ENCODE results near the gene CHMP4B. TPM values are rescaled to one million over a fixed set of nuclear protein-coding genes. Genes with fewer than 3 reads are reported as not detected.

The CHMP4B gene
- polyA plus RNA-seq, 1 of the 3 experiments (the other 2 are of a cell fraction), result 123 TPM

GRCh38 chr20:33858666-33859065 lies 47.5 kb downstream of the CHMP4B start (continued):
- TF ChIP-seq FOSL2 (IDR thresholded peaks at IDR 0.05; ENCODE audit: borderline replicate concordance, low read depth), result no peak

- DNase-seq, result no peak
- H3K27ac ChIP-seq (ENCODE audit: low read depth in 2 of 2, low read length in 1 of 2), result no peak overlapping the region
- H3K4me3 ChIP-seq (ENCODE audit: low read depth in 2 of 2, low read length in 1 of 2), result no peak overlapping the region
- no peak overlapping the region for H3K4me2 ChIP-seq
- ChIA-PET POLR2A (no interaction called here), CTCF (interaction anchor here (0.6 to 2.9 kb wide), 8 partner anchors 11 to 270 kb away, joined by 3 to 11 read pairs (median 3); partner anchors contain the start of gene EIF2S2)
- H3K9me2 ChIP-seq, result no peaks in the 10 kb centered on the region
- H3K4me1 ChIP-seq (ENCODE audit: control insufficient read depth in 1 of 2, insufficient read depth in 2 of 2, low read depth in 1 of 2, low read length in 1 of 2), result peaks cover 0 to 25% of the 10 kb centered on the region in 2 experiments; a peak in 1 of 4 replicates
- no peaks in the 10 kb centered on the region for H4K20me1 ChIP-seq (ENCODE audit: insufficient read depth)
- no peaks in the 10 kb centered on the region for H3K27me3 ChIP-seq (ENCODE audit: insufficient read depth)
- TF ChIP-seq RAD21 (IDR thresholded peaks at IDR 0.05; ENCODE audit: low read length), result no peak
- TF ChIP-seq FOXM1 (IDR thresholded peaks at IDR 0.05; ENCODE audit: low read depth), result no peak
- no peak for TF ChIP-seq EZH2phosphoT487 (IDR thresholded peaks at IDR 0.05; ENCODE audit: borderline replicate concordance, low read depth)
- TF ChIP-seq MEF2A (IDR thresholded peaks at IDR 0.05; ENCODE audit: borderline replicate concordance, low read depth), result no peak
- no peak for TF ChIP-seq POLR2AphosphoS5 (IDR thresholded peaks at IDR 0.05; ENCODE audit: low read depth, low read length)
- TF ChIP-seq IRF3 (IDR thresholded peaks at IDR 0.05; ENCODE audit: low read depth, low read length), result no peak
- no peak for TF ChIP-seq SIN3A (IDR thresholded peaks at IDR 0.05; ENCODE audit: borderline replicate concordance, low read depth, low read length)
- H3K36me3 ChIP-seq (replicated peaks in 1 of 2; ENCODE audit: control insufficient read depth in 1 of 2, insufficient read depth in 2 of 2, low read length in 1 of 2), result peaks cover 0 to 6% of the 10 kb centered on the region in 2 experiments
- no peak overlapping the region for H2AFZ ChIP-seq (ENCODE audit: low read depth)
- H3K9me3 ChIP-seq, result no peaks in the 10 kb centered on the region
- no peaks in the 10 kb centered on the region for H3F3A ChIP-seq (replicated peaks; ENCODE audit: insufficient read depth)
- H3K79me2 ChIP-seq (ENCODE audit: insufficient read depth), result no peaks in the 10 kb centered on the region
- 88% methylated on average over 11 of the region's 12 CpGs for WGBS (ENCODE audit: low lambda C conversion rate)
- no peak overlapping the region for H3K9ac ChIP-seq
These were observed 48.1 kb downstream of the CHMP4B start for GRCh38 chr20:33859157-33859695.

GRCh38 chr20:33859751-33860150 lies 48.6 kb downstream of the CHMP4B start:
- CTCF ChIA-PET, result interaction anchor here (1.0 to 6.1 kb wide), 5 partner anchors 68 to 270 kb away, joined by 3 to 109 read pairs (median 8); partner anchors contain the start of gene EIF2S2
- Histone ChIP-seq H4K20me1 (ENCODE audit: insufficient read depth) (no peaks in the 10 kb centered on the region), H3K79me2 (ENCODE audit: insufficient read depth) (no peaks in the 10 kb centered on the region), H2AFZ (ENCODE audit: low read depth) (no peak overlapping the region), H3K36me3 (replicated peaks in 1 of 2; ENCODE audit: control insufficient read depth in 1 of 2, insufficient read depth in 2 of 2, low read length in 1 of 2) (peaks cover 0 to 1% of the 10 kb centered on the region in 2 experiments), H3K4me2 (no peak overlapping the region), H3K9me2 (no peaks in the 10 kb centered on the region), H3K9me3 (no peaks in the 10 kb centered on the region), H3K27me3 (ENCODE audit: insufficient read depth) (no peaks in the 10 kb centered on the region), H3K9ac (no peak overlapping the region), H3F3A (replicated peaks; ENCODE audit: insufficient read depth) (no peaks in the 10 kb centered on the region), H3K4me1 (ENCODE audit: control insufficient read depth in 1 of 2, insufficient read depth in 2 of 2, low read depth in 1 of 2, low read length in 1 of 2) (peaks cover 0 to 29% of the 10 kb centered on the region in 2 experiments; a peak in 1 of 4 replicates), H3K4me3 (ENCODE audit: low read depth in 2 of 2, low read length in 1 of 2) (no peak overlapping the region), H3K27ac (ENCODE audit: low read depth in 2 of 2, low read length in 1 of 2) (no peak overlapping the region)
- DNase-seq, result no peak
- POLR2A ChIA-PET, result no interaction called here
- TF ChIP-seq USF2 (IDR thresholded peaks at IDR 0.05; ENCODE audit: borderline replicate concordance, low read depth, low read length) (no peak), MXI1 (IDR thresholded peaks at IDR 0.05; ENCODE audit: low read depth, low read length) (no peak), PBX3 (IDR thresholded peaks at IDR 0.05) (no peak), TAF1 (IDR thresholded peaks at IDR 0.05; ENCODE audit: borderline replicate concordance, low read depth, low read length) (no peak), MAX (IDR thresholded peaks at IDR 0.05; ENCODE audit: low read depth) (no peak), NRF1 (IDR thresholded peaks at IDR 0.05; ENCODE audit: low read depth, low read length) (no peak), ZBTB33 (IDR thresholded peaks at IDR 0.05; ENCODE audit: borderline replicate concordance, low read depth) (no peak), EP300 (IDR thresholded peaks at IDR 0.05; ENCODE audit: borderline replicate concordance in 1 of 2, low read depth in 1 of 2, low read length in 1 of 2) (no peak), POLR2AphosphoS5 (IDR thresholded peaks at IDR 0.05; ENCODE audit: low read depth, low read length) (no peak), RXRA (IDR thresholded peaks at IDR 0.05; ENCODE audit: borderline replicate concordance, low read depth) (no peak)
- WGBS (ENCODE audit: low lambda C conversion rate), result 92% methylated on average over 3 of the region's 3 CpGs

Data from SK-N-SH (cell line).